Stimulated activated CD8-positive, alpha-beta memory T cell treated with anti-CD3 and anti-CD28 coated beads, Interleukin-15, amount 100 ng/mL, for 48 hours (primary cell): ENCODE measurements around the gene MACIR.

Experiments
- DNase-seq, 2 donors: peaks; one replicate each; pipeline ENCODE4 v3.0.0-alpha.2; 2020; ENCODE audit warnings: low read depth in 2 of 2

The MACIR gene

GRCh38 chr5:103245761-103246160 is 12.8 kb upstream of the MACIR start:
- DNase-seq = no peak

- DNase-seq = no peak
These were observed 11.4 kb upstream of the MACIR start for GRCh38 chr5:103247118-103247517.

DNA sequence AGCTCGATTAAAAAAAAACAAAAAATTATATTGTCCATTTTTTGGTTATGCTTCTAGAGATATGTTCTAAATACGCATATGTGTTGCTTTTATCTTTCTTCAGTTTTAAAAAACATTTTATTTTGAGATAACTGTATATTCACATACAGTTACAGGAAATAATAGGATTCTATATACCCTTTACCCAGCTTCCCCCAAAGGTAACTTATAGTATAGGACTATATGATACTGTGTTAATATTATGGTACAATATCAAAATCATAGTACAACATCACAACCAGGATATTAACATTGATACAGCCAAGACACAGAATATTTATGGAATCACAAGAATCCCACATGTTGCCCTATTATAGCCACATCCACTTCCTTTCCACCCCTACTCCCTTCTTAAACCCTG is 9.5 kb upstream of the MACIR start:
- DNase-seq = no peak

- no peak for DNase-seq
These were observed 3.6 kb upstream of the MACIR start for GRCh38 chr5:103254921-103255320.

DNA sequence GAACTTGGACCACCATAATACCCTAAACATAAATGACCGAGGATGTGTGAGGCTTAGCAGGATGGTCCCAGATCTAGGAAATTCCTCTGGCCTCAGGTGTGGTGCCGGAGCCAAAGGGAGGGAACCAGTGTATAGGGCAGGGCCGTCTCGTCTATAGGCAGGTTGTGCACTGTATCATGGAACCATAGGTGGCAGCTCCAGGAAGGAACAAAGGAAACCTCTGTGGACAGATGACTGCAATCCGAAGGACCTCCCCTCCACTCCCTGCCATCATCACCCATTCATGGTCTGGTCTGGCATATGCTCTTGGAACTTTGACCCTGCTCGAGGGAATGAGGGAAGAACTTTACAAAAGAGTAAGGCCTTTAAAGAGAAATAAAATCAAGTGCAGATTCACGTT is 2.9 kb upstream of the MACIR start:
- no peak for DNase-seq

- DNase-seq = no peak
These were observed 2.4 kb upstream of the MACIR start for GRCh38 chr5:103256178-103256577.

DNA sequence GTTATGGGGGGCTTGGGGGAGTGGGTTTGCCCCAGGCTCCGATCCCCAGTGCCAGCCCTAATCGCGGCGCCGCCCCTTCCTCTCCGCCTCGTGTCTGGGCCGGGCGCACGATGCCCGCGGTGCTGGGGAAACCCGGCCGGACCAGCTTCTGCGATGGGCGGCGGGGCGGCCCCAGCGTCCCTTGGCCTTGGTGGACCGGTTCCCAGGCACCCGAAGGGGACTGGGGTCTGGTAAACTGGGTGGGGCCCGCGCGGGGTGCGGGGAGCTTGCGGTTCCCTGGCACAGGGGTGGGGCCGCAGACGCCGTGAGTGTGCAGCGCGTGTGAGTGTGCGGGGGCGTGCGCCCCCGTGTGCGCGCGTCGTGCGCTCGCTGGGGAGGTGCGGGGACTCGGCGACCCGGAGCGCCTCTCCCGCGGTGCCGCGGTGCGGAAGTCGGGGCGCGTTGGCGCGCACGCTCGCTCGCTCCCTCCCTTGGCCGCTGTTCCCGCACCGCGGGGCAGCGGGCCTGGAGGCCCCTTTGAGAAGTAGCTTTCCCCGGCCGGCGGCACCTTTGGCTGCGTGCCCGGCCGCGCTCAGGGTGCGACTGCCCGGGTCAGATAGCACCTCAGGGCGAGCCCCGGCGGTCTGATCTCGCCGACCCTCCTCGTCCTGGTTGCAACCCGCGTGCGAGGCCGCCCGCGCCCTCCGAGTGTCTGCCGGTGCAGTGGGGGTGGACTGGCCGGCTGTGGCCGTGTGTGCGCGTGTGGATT is 568 bp downstream of the MACIR start:
- DNase-seq = peak; percentile 34 to 49

DNA sequence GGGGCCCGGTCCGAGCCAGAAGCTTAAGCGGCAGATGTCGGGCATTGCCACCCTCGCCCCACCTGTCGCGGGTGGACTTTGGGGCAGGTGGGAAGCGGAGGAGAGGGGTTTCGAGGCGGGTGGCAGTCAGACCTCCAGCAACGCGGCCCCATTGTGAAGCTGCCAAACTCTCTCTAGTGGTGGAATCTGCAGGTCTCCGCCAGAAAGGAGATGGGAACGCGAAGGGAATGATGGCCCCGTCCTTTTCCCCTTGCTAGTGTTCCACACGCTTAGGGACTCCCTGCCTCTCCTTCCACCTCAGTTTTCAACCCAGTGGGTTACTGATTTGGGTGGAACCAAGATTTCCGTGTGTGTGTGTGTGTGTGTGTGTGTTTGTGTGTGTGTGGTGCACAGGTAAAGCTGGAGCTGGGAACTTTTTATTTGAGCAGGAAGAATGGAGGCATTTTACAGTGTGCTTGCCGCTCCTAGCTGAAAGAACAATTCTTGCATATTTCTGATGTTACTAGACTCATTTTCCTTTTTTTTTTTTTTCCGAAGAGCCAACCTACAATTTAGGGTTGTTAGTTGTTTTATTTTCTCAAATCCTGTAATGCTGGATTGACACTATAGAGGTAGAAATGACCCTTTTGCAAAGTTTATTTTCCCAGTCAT is 1.3 kb downstream of the MACIR start:
- DNase-seq = no peak

GRCh38 chr5:103260951-103261350 is 2.4 kb downstream of the MACIR start:
- DNase-seq = no peak

DNA sequence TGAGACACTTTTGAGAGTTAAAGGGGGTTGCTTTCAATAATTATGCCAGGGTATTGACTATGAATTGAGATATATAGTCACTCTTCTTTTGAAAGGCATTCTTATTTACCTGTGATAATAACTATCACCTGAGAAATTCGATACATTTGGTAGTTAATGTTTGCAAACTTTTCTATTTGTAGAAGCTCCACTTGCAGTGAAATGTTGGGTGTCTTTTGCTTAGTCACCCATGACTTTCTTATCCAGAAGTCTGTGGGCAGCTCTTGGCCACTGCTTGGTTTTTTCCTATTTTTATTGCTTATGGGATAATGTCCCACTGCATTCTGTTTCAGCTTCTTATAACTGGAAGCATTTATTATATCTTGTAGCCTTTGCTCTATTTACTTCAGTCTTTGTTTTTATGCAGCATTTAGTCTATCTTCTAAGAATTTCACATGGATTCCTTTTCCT is 3.9 kb downstream of the MACIR start:
- DNase-seq = no peak

DNA sequence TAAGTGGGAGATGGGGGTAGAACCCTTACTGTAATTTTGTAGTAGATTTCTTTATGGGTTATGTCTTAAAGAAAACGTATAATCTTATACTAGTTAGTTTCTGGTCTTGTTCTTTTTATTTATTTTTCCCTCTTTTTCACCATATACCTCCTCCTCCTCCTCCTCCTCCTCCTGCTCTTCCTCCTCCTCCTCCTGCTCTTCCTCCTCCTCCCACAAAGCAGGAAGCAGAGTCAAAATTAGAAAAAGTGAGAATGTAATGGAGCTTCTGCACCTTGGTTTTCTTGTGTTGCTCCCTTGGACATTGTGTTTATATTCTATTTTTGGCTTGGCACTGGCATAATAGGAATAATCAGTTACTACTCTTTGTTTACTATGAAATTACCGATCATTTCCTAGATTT is 4.5 kb downstream of the MACIR start:
- DNase-seq = no peak

GRCh38 chr5:103264508-103264907 is 5.9 kb downstream of the MACIR start:
- no peak for DNase-seq

GRCh38 chr5:103270581-103270980 is 12.0 kb downstream of the MACIR start:
- no peak for DNase-seq

GRCh38 chr5:103271570-103272289 is 13.2 kb downstream of the MACIR start:
- DNase-seq = no peak

GRCh38 chr5:103272377-103272776 is 13.8 kb downstream of the MACIR start:
- no peak for DNase-seq

DNA sequence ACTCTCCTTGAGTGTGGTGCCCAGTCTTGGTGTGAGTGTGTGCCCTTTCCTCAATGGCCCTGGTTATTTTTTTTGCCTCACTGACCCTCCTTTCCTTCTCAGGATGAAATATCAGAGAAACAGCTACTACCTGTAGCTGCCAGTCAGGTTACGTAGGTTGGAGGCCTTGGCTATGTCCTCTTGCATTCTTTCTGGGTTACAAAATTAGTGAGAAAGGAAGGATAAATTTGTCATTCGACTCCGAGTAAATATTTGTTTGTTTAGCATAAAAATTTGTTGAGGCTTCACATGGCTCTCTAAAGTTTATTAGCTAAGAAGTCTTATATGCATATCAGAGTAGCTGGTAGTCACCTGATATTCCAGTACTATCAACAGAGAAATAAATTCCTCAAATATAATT is 15.4 kb downstream of the MACIR start:
- DNase-seq = no peak

DNA sequence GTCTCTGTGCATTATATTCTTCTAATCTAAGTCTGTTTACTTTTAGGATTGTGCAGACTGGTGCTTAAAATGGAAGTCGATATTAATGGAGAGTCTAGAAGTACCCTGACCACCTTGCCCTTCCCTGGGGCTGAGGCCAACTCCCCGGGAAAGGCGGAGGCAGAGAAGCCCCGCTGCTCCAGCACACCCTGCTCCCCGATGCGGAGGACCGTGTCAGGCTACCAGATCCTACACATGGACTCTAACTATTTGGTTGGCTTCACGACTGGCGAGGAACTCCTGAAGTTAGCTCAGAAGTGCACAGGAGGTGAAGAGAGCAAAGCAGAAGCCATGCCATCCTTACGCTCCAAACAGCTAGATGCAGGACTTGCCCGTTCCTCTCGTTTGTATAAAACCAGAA is 17.3 kb downstream of the MACIR start:
- DNase-seq = no peak

- DNase-seq = no peak
These were observed 22.4 kb downstream of the MACIR start for GRCh38 chr5:103280967-103281366.

DNA sequence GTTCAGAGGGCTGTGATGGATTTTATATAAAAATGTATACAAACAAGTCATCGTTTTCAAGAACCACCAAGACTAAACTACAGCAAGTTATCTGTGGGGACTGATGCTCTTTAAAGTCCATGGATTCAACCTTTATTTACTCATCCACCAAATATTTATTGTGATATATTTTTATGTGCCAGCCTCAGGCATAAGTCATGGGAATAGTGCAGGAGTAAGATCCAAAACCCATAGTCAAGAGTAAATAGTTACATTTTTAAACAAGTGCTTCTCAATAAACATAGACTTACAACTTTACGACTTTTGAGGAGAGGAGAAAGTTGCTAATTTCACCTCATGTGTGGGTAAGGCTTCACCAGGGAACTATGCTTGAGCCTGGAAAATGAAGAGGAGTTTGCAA is 24.6 kb downstream of the MACIR start:
- no peak for DNase-seq

DNA sequence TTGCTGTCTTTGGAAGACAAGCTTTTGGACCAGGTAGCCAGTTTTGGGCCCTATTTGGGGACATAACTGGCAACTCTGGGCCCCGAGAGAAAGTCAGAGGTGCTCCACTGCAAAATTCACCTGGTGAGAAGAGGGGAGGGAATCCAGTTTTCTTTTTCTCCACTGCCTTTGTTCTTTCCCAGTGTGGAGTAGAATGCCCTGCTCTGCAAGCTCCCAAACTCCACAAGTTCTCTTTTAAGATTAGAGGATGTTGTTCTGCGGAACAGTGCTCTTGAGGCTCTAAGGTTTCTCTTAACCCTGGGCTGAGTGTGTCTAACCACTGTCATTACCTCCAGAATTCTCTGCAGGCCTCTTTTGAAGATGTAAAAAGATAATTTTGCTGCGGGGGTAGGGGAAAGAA is 25.3 kb downstream of the MACIR start:
- no peak for DNase-seq

- no peak for DNase-seq
These were observed 28.1 kb downstream of the MACIR start for GRCh38 chr5:103286622-103287021.

DNA sequence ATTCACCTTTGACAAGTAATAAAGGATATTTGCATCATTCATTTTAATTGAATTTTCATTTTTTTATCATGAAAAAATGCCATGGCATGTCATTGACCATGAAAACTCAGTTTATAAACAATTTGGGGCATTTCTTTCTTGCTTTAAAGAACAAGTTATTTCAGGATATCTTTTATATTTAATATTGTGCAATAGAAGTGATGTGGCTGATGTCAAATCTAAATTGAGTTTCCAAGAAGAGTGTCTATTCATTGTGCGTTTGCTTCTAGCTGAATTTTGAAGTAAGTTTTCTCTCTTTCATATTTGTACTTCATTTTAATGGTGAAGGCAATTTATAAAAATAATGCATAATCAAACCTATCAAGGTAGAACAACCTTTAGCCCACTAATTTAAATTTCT is 30.5 kb downstream of the MACIR start:
- DNase-seq = no peak

DNA sequence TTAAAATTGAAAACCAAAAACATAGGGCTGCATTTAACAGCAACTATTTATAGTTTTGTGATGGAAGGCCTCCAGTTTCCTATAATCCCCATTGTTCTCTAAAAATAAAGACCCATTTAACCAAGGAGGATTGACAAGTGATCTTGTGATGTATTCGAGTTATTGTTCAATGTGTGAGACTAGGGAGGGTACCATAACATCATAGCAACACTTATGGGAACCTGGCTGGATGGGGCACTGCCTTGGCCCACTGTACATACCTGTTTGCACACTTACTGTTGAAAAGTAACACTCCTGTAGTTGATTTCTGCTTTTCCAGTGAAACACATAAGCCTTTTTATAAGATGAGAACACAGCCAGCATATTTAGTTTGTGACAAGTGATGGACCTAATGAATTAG is 32.3 kb downstream of the MACIR start:
- no peak for DNase-seq
